HCT116 (cell line): ENCODE measurements around the gene OTOR. TPM values are rescaled to one million over a fixed set of nuclear protein-coding genes. Genes with fewer than 3 reads are reported as not detected.
A peak's percentile ranks its signal among the peaks of the same experiment; 100 is the strongest.

Experiments used
- ATAC-seq: fragments of 200-7000 bp; cut with Tn5 transposase; 2 replicates; pipeline ENCODE4 v1.9.1; 2020; ENCODE audit warnings: mild to moderate bottlenecking, moderate library complexity
- BruUV-seq: library from RNA; stranded (reverse); fragments of 400-500 nt; replicated peaks from 2 replicates; lab custom pipeline; 2021; lab: Mats Ljungman, UMichigan
- CTCF ChIA-PET: fragments of 300-600 bp; sonication (Branson Sonifier 250); formaldehyde crosslinking; loops from one replicate; lab custom pipeline; 2021; ENCODE audit warnings: antibody characterized with exemption; lab: Charles Lee
- POLR2A ChIA-PET: fragments of 300-600, 350-600 bp; sonication (Branson Sonifier 250); formaldehyde crosslinking; loops from one replicate; lab custom pipeline; 2021; ENCODE audit warnings: antibody characterized with exemption; lab: Charles Lee
- RAD21 ChIA-PET, 2 experiments: fragments of 300-600 bp; sonication (Branson Sonifier 250); formaldehyde crosslinking; loops; one replicate each; lab custom pipeline; 2023; ENCODE audit warnings: low total read pairs in 2 of 2; ENCODE audit not compliant: uncharacterized antibody in 2 of 2, unreplicated experiment in 2 of 2, low non-redundant PET in 1 of 2; lab: Charles Lee
- DNase-seq: peaks from one replicate; pipeline ENCODE4 v3.0.0-alpha.2; 2010; ENCODE audit warnings: low read depth, low spot score
- H2AFZ ChIP-seq: fragments of 200-600 bp; shearing (Covaris generic), sonication (generic); 2 replicates; pipeline ENCODE4 v1.6.1; 2017; ENCODE audit warnings: low read depth, mixed run types, mixed read lengths, antibody characterized with exemption, low read length; ENCODE audit not compliant: poor library complexity, severe bottlenecking
- H3K27ac ChIP-seq: 2 replicates; pipeline ENCODE4 v1.5.1; 2012; ENCODE audit warnings: low read depth, low read length
- H3K27me3 ChIP-seq: fragments of 200-600 bp; sonication (generic); 2 replicates; pipeline ENCODE4 v1.6.1; 2016; ENCODE audit warnings: mixed run types, low read length, mixed read lengths; ENCODE audit not compliant: insufficient read depth
- H3K36me3 ChIP-seq, 2 experiments: fragments of 200-500 bp in 1 of 2; fragments of 200-600 bp in 1 of 2; sonication (Bioruptor generic) in 1 of 2; sonication (generic) in 1 of 2; 2 replicates each; pipeline versions ENCODE4 v1.5.1 to v1.6.1; 2014 to 2016; ENCODE audit warnings: low read length in 2 of 2, inconsistent platforms in 1 of 2, mixed read lengths in 1 of 2, mixed run types in 1 of 2; ENCODE audit not compliant: insufficient read depth in 2 of 2, control insufficient read depth in 1 of 2
- H3K4me1 ChIP-seq, 2 experiments: fragments of 200-600 bp in 1 of 2; sonication (generic) in 1 of 2; 2 replicates each; pipeline versions ENCODE4 v1.5.1 to v1.6.1; 2012 to 2017; ENCODE audit warnings: low read length in 2 of 2, inconsistent platforms in 1 of 2, mild to moderate bottlenecking in 1 of 2, mixed read lengths in 1 of 2, mixed run types in 1 of 2, moderate library complexity in 1 of 2; ENCODE audit not compliant: insufficient read depth in 2 of 2, control insufficient read depth in 1 of 2
- H3K4me2 ChIP-seq: fragments of 200-600 bp; sonication (generic); 2 replicates; pipeline ENCODE4 v1.6.1; 2017; ENCODE audit warnings: mixed run types, low read length, mixed read lengths
- H3K4me3 ChIP-seq, 2 experiments: fragments of 200-600 bp in 1 of 2; sonication (generic) in 1 of 2; replicated peaks in 1 of 2; 2 replicates each; pipeline ENCODE4 v1.5.1; 2011 to 2016; ENCODE audit warnings: low read length in 2 of 2, control low read depth in 1 of 2, low read depth in 1 of 2, mild to moderate bottlenecking in 1 of 2, mixed read lengths in 1 of 2, mixed run types in 1 of 2
- H3K79me2 ChIP-seq: fragments of 200-600 bp; sonication (generic); 2 replicates; pipeline ENCODE4 v1.6.1; 2017; ENCODE audit warnings: mild to moderate bottlenecking, mixed run types, low read length, moderate library complexity, mixed read lengths; ENCODE audit not compliant: insufficient read depth
- H3K9ac ChIP-seq: fragments of 200-600 bp; sonication (generic); 2 replicates; pipeline ENCODE4 v1.6.1; 2016; ENCODE audit warnings: low read length, mixed read lengths
- H3K9me2 ChIP-seq: fragments of 200-600 bp; sonication (generic), shearing (Covaris generic); 2 replicates; pipeline ENCODE4 v1.6.1; 2017; ENCODE audit warnings: mixed run types, mild to moderate bottlenecking, moderate library complexity; ENCODE audit not compliant: insufficient read depth
- H3K9me3 ChIP-seq, 2 experiments: fragments of 200-500 bp in 1 of 2; fragments of 200-600 bp in 1 of 2; sonication (Bioruptor generic) in 1 of 2; sonication (generic) in 1 of 2; 2 replicates each; pipeline ENCODE4 v1.6.1; 2014 to 2017; ENCODE audit warnings: low read length in 2 of 2, mixed read lengths in 2 of 2, inconsistent platforms in 1 of 2, low read depth in 1 of 2, mild to moderate bottlenecking in 1 of 2, mixed run types in 1 of 2, moderate library complexity in 1 of 2; ENCODE audit not compliant: control insufficient read depth in 1 of 2, insufficient read depth in 1 of 2
- H4K20me1 ChIP-seq: fragments of 200-600 bp; sonication (generic), shearing (Covaris generic); 2 replicates; pipeline ENCODE4 v1.6.1; 2017; ENCODE audit warnings: mixed run types, mild to moderate bottlenecking, moderate library complexity; ENCODE audit not compliant: insufficient read depth
- CEBPB ChIP-seq: IDR thresholded peaks from 2 replicates; pipeline ENCODE4 v1.6.1; 2012; ENCODE audit warnings: low read depth
- EGR1 ChIP-seq: IDR thresholded peaks from 2 replicates; pipeline ENCODE4 v1.6.1; 2012; ENCODE audit warnings: low read depth
- ELF1 ChIP-seq: IDR thresholded peaks from 2 replicates; pipeline ENCODE4 v1.6.1; 2012; ENCODE audit warnings: low read depth, borderline replicate concordance
- EZH2 ChIP-seq: fragments of 200-600 bp; sonication (generic); IDR thresholded peaks from 2 replicates; pipeline ENCODE4 v1.6.1; 2017; ENCODE audit warnings: antibody characterized with exemption, mixed run types
- FOSL1 ChIP-seq: IDR thresholded peaks from 2 replicates; pipeline ENCODE4 v1.6.1; 2012; ENCODE audit warnings: low read depth
- MAX ChIP-seq: IDR thresholded peaks from 2 replicates; pipeline ENCODE4 v1.6.1; 2012
- POLR2AphosphoS5 ChIP-seq: IDR thresholded peaks from 2 replicates; pipeline ENCODE4 v1.6.1; 2011; ENCODE audit warnings: mild to moderate bottlenecking, low read depth, low read length, moderate library complexity
- RAD21 ChIP-seq: IDR thresholded peaks from 2 replicates; pipeline ENCODE4 v1.6.1; 2012; ENCODE audit warnings: low read depth, mild to moderate bottlenecking
- SIN3A ChIP-seq: IDR thresholded peaks from 2 replicates; pipeline ENCODE4 v1.6.1; 2012; ENCODE audit warnings: low read depth
- SRF ChIP-seq: IDR thresholded peaks from 2 replicates; pipeline ENCODE4 v1.6.1; 2012; ENCODE audit warnings: low read depth
- TCF7L2 ChIP-seq: IDR thresholded peaks from 2 replicates; pipeline ENCODE4 v1.7.0; 2011; ENCODE audit warnings: borderline replicate concordance, inconsistent platforms; ENCODE audit not compliant: insufficient read depth, insufficient read length; ENCODE audit errors: extremely low read depth
- ZNF274 ChIP-seq: fragments of 200-500 bp; sonication (Bioruptor generic); IDR thresholded peaks from 2 replicates; pipeline ENCODE4 v1.6.1; 2014; ENCODE audit warnings: mild to moderate bottlenecking, low read depth, low read length, inconsistent platforms
- intact Hi-C: fragments of 100-400 bp; cut with micrococcal nuclease; formaldehyde crosslinking; loops from 2 replicates; pipeline ENCODE4 v1.10.0; 2022
- total RNA-seq: library from RNA; stranded (reverse); gene quantifications from one replicate; pipeline ENCODE4 v1.2.1, GENCODE V29; 2021; ENCODE audit not compliant: unreplicated experiment
- TF ChIP-seq, protein P1 (sequence below): IDR thresholded peaks from 2 replicates; pipeline ENCODE4 v1.6.1; 2012
- TF ChIP-seq, protein P2 (sequence below): IDR thresholded peaks from 2 replicates; pipeline ENCODE4 v1.6.1; 2011; ENCODE audit warnings: mild to moderate bottlenecking, low read length, moderate library complexity; ENCODE audit not compliant: insufficient replicate concordance; ENCODE audit errors: extremely low read depth

OTOR gene
- total RNA-seq, 1 experiment from 2014 or later: not detected

DNA sequence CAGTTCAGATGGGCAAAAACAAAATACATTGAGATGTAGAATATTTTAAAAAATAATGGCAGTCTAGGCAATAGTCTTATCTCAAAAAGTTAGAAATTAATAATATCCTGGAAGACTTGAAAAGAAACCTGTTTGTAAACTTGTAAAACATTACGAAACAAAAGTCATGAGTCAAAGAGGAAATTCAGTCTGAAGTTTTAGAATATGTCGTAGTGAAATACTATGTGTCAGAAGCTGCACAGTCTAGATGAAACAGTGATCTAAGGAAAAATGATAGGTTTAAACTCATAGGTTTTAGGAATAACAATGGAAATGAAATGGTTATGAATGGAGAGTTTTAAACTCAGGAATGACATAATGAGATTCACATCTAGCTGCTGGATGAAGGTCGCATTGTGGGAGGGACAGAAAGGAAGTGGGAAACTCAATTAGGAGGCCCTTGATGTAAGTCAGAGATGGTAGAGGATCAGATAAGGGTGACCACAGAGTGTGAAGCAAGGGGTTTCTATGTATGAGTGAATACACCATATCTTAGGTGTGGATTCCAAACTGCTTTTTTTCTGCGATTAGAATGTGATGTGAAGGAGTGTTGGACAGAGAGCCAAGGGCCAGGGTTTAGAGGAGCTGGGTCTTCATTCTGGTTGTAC, 15.5 kb upstream of the OTOR start:
- Histone ChIP-seq H3K4me1 (peaks cover 8 to 15% of the 10 kb centered on the region in 2 experiments; a peak in 3 of 4 replicates), H3K27ac (no peak overlapping the region), H3K4me3 (no peak overlapping the region), H3K36me3 (peaks cover 33 to 37% of the 10 kb centered on the region in 2 experiments), H2AFZ (no peak overlapping the region), H3K9ac (no peak overlapping the region), H4K20me1 (no peaks in the 10 kb centered on the region; the same call in 1 of the 2 replicates), H3K9me3 (no peaks in the 10 kb centered on the region), H3K9me2 (no peaks in the 10 kb centered on the region), H3K4me2 (no peak overlapping the region), H3K27me3 (no peaks in the 10 kb centered on the region), H3K79me2 (peaks cover 78% of the 10 kb centered on the region)
- ChIA-PET CTCF (no interaction called here), RAD21 (no interaction called here), POLR2A (no interaction called here)
- ATAC-seq (no peak), DNase-seq (no peak)
- intact Hi-C loops: no loop called here
- TF ChIP-seq ELF1 (no peak), FOSL1 (no peak), MAX (no peak), SIN3A (no peak), RAD21 (no peak)
- TF ChIP-seq, protein P1, sequence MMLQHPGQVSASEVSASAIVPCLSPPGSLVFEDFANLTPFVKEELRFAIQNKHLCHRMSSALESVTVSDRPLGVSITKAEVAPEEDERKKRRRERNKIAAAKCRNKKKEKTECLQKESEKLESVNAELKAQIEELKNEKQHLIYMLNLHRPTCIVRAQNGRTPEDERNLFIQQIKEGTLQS: no peak
- no TSS peak for BruUV-seq

DNA sequence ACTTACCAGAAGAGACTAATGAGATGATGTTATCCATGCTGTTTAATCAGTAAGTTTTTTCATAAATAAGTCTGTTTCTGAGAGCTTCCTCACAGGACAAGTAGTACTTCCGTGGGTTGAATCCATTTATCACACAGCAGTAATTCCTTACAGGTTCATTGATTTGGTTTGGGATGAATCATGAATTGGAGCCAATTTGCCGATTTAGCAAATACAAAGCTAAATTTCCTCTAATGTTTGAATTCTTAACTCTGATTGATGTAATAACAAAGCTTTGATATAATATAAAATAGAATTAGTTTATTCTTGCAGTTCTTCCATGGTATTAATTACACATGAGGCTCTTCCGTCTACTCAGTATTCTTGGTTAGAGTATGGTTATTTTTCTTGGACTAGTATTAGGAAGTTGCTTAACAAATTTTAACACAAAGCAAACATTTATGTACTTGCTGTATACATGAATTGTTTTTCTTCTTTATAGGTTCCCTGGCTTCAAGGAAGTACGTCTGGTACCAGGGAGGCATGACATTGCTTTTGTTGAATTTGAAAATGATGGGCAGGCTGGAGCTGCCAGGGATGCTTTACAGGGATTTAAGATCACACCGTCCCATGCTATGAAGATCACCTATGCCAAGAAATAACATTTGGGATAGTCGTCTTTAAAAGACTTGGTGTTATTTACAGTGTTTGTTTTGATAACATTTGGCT, 7.6 kb upstream of the OTOR start:
- ATAC-seq: no peak
- RAD21 ChIA-PET: no interaction called here
- H3K36me3 ChIP-seq: peaks cover 21 to 39% of the 10 kb centered on the region in 2 experiments

More for the DNA sequence above, 7.6 kb upstream of the OTOR start:
- CTCF ChIA-PET: no interaction called here
- intact Hi-C loops: no loop called here
- Histone ChIP-seq H3K4me1 (no peaks in the 10 kb centered on the region), H3K79me2 (peaks cover 20% of the 10 kb centered on the region), H3K27me3 (no peaks in the 10 kb centered on the region), H3K27ac (no peak overlapping the region), H3K4me2 (no peak overlapping the region), H3K9ac (no peak overlapping the region), H3K9me2 (no peaks in the 10 kb centered on the region), H2AFZ (no peak overlapping the region), H3K4me3 (no peak overlapping the region), H4K20me1 (no peaks in the 10 kb centered on the region; the same call in 1 of the 2 replicates), H3K9me3 (no peaks in the 10 kb centered on the region)
- TF ChIP-seq SRF (no peak), TCF7L2 (no peak), MAX (no peak), CEBPB (no peak), ZNF274 (no peak), EZH2 (no peak), EGR1 (no peak), POLR2AphosphoS5 (no peak)
- TF ChIP-seq, protein P2, sequence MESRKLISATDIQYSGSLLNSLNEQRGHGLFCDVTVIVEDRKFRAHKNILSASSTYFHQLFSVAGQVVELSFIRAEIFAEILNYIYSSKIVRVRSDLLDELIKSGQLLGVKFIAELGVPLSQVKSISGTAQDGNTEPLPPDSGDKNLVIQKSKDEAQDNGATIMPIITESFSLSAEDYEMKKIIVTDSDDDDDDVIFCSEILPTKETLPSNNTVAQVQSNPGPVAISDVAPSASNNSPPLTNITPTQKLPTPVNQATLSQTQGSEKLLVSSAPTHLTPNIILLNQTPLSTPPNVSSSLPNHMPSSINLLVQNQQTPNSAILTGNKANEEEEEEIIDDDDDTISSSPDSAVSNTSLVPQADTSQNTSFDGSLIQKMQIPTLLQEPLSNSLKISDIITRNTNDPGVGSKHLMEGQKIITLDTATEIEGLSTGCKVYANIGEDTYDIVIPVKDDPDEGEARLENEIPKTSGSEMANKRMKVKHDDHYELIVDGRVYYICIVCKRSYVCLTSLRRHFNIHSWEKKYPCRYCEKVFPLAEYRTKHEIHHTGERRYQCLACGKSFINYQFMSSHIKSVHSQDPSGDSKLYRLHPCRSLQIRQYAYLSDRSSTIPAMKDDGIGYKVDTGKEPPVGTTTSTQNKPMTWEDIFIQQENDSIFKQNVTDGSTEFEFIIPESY: no peak
- TSS peak; percentile 2 for BruUV-seq
- no peak for DNase-seq
- POLR2A ChIA-PET: no interaction called here
